Measurements from ENCODE around the gene IL17REL. TPM values are rescaled to one million over a fixed set of nuclear protein-coding genes. Genes with fewer than 3 reads are reported as not detected.

IL17REL gene
- total and polyA plus RNA-seq, 2 of the 13 experiments (the other 11 are each of a cell fraction or from before 2014, with no cell fraction given), result not detected

GRCh38 chr22:49951986-49952896, 60.3 kb downstream of the IL17REL start (continued):
- TF ChIP-seq ZNF770 (CRISPR knock-in tag; IDR thresholded peaks at IDR 0.05) (peak; percentile 23; the same call in 1 of the 2 replicates), NR2F1 (CRISPR knock-in tag; IDR thresholded peaks at IDR 0.05) (peak in 1 of 2 experiments; percentile 45; a peak in 1 of 4 replicates), ZFP41 (CRISPR knock-in tag; IDR thresholded peaks at IDR 0.05; ENCODE audit: borderline replicate concordance) (peak; percentile 78), ELF3 (CRISPR knock-in tag; IDR thresholded peaks at IDR 0.05) (peak; percentile 74), ZNF430 (CRISPR knock-in tag; IDR thresholded peaks at IDR 0.05) (peak; percentile 75), ZNF567 (CRISPR knock-in tag; IDR thresholded peaks at IDR 0.05; ENCODE audit: borderline replicate concordance) (peak; percentile 27; the same call in 1 of the 2 replicates), REL (CRISPR knock-in tag; conservative IDR thresholded peaks at IDR 0.05) (no peak), ZNF558 (CRISPR knock-in tag; IDR thresholded peaks at IDR 0.05; ENCODE audit: borderline replicate concordance) (0 out of 2 replicates have a peak, but pooled peaks have one; percentile 61), ZNF513 (CRISPR knock-in tag; conservative IDR thresholded peaks at IDR 0.05) (no peak), MTA1 (CRISPR knock-in tag; IDR thresholded peaks at IDR 0.05; ENCODE audit: borderline replicate concordance) (peak; percentile 69; the same call in 1 of the 2 replicates), TEAD2 (CRISPR knock-in tag; IDR thresholded peaks at IDR 0.05) (no peak), HNRNPLL (IDR thresholded peaks at IDR 0.05; ENCODE audit: low read depth, low read length, poor library complexity, severe bottlenecking) (peak; percentile 20), ELF1 (CRISPR knock-in tag; IDR thresholded peaks at IDR 0.05) (no peak), GABPB1 (CRISPR knock-in tag; IDR thresholded peaks at IDR 0.05) (peak; percentile 24; the same call in 1 of the 2 replicates), ZKSCAN1 (IDR thresholded peaks at IDR 0.05; ENCODE audit: low read length) (peak; percentile 25; the same call in 1 of the 2 replicates), ZFP82 (CRISPR knock-in tag; IDR thresholded peaks at IDR 0.05; ENCODE audit: borderline replicate concordance) (no peak), ZNF619 (CRISPR knock-in tag; IDR thresholded peaks at IDR 0.05) (peak; percentile 31; the same call in 1 of the 2 replicates)
- TF ChIP-seq, protein P1, sequence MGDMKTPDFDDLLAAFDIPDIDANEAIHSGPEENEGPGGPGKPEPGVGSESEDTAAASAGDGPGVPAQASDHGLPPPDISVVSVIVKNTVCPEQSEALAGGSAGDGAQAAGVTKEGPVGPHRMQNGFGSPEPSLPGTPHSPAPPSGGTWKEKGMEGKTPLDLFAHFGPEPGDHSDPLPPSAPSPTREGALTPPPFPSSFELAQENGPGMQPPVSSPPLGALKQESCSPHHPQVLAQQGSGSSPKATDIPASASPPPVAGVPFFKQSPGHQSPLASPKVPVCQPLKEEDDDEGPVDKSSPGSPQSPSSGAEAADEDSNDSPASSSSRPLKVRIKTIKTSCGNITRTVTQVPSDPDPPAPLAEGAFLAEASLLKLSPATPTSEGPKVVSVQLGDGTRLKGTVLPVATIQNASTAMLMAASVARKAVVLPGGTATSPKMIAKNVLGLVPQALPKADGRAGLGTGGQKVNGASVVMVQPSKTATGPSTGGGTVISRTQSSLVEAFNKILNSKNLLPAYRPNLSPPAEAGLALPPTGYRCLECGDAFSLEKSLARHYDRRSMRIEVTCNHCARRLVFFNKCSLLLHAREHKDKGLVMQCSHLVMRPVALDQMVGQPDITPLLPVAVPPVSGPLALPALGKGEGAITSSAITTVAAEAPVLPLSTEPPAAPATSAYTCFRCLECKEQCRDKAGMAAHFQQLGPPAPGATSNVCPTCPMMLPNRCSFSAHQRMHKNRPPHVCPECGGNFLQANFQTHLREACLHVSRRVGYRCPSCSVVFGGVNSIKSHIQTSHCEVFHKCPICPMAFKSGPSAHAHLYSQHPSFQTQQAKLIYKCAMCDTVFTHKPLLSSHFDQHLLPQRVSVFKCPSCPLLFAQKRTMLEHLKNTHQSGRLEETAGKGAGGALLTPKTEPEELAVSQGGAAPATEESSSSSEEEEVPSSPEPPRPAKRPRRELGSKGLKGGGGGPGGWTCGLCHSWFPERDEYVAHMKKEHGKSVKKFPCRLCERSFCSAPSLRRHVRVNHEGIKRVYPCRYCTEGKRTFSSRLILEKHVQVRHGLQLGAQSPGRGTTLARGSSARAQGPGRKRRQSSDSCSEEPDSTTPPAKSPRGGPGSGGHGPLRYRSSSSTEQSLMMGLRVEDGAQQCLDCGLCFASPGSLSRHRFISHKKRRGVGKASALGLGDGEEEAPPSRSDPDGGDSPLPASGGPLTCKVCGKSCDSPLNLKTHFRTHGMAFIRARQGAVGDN (CRISPR knock-in tag; IDR thresholded peaks at IDR 0.05), result peak; percentile 73
- TF ChIP-seq, protein P2, sequence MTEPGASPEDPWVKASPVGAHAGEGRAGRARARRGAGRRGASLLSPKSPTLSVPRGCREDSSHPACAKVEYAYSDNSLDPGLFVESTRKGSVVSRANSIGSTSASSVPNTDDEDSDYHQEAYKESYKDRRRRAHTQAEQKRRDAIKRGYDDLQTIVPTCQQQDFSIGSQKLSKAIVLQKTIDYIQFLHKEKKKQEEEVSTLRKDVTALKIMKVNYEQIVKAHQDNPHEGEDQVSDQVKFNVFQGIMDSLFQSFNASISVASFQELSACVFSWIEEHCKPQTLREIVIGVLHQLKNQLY (CRISPR knock-in tag; IDR thresholded peaks at IDR 0.05), result peak; percentile 97

All from HepG2 (cell line).